ENCODE measurements around the gene DPH3. TPM values are rescaled to one million over a fixed set of nuclear protein-coding genes. Genes with fewer than 3 reads are reported as not detected.

The DPH3 gene
- total RNA-seq, 1 donor from 2014 or later = 10.9 TPM

GRCh38 chr3:16257309-16257708, 7.4 kb downstream of the DPH3 start:
- DNase-seq (ENCODE audit: low spot score) (no peak), ATAC-seq (no peak)

- no peak for DNase-seq (ENCODE audit: low spot score)
- ATAC-seq = no peak
These were observed 9.0 kb downstream of the DPH3 start for GRCh38 chr3:16255726-16256125.

- ATAC-seq = no peak
These were observed 9.4 kb downstream of the DPH3 start for GRCh38 chr3:16255326-16255725.

GRCh38 chr3:16254916-16255315, 9.8 kb downstream of the DPH3 start:
- ATAC-seq = no peak
- no peak for DNase-seq (ENCODE audit: low spot score)

More at GRCh38 chr3:16255326-16255725, 9.4 kb downstream of the DPH3 start:
- DNase-seq (ENCODE audit: low spot score) = no peak

- DNase-seq (ENCODE audit: low spot score) (peak; percentile 80), ATAC-seq (peak; percentile 87)
These were observed 11.1 kb downstream of the DPH3 start for GRCh38 chr3:16253601-16254000.

GRCh38 chr3:16252988-16253387, 11.8 kb downstream of the DPH3 start:
- DNase-seq (ENCODE audit: low spot score) (no peak), ATAC-seq (no peak)

GRCh38 chr3:16252243-16252978, 12.3 kb downstream of the DPH3 start:
- DNase-seq (ENCODE audit: low spot score) (no peak), ATAC-seq (no peak)

- no peak for ATAC-seq
- DNase-seq (ENCODE audit: low spot score) = no peak
These were observed 13.2 kb downstream of the DPH3 start for GRCh38 chr3:16251316-16252085.

GRCh38 chr3:16249886-16250285, 14.9 kb downstream of the DPH3 start:
- DNase-seq (ENCODE audit: low spot score) = no peak
- ATAC-seq = no peak

GRCh38 chr3:16249336-16249735, 15.4 kb downstream of the DPH3 start:
- ATAC-seq (no peak), DNase-seq (ENCODE audit: low spot score) (no peak)

- DNase-seq (ENCODE audit: low spot score) (no peak), ATAC-seq (no peak)
These were observed 16.2 kb downstream of the DPH3 start for GRCh38 chr3:16248556-16248955.

GRCh38 chr3:16247282-16248061, 17.3 kb downstream of the DPH3 start:
- ATAC-seq (peak; percentile 95), DNase-seq (ENCODE audit: low spot score) (peak; percentile 80)

- DNase-seq (ENCODE audit: low spot score) = no peak
- ATAC-seq = no peak
These were observed 19.1 kb downstream of the DPH3 start for GRCh38 chr3:16245609-16246008.

GRCh38 chr3:16243706-16244490, 20.8 kb downstream of the DPH3 start:
- ATAC-seq (no peak), DNase-seq (ENCODE audit: low spot score) (no peak)

GRCh38 chr3:16242177-16242576, 22.6 kb downstream of the DPH3 start:
- ATAC-seq (peak; percentile 12), DNase-seq (ENCODE audit: low spot score) (no peak)

GRCh38 chr3:16241225-16241624, 23.5 kb downstream of the DPH3 start:
- ATAC-seq = peak; percentile 50
- no peak for DNase-seq (ENCODE audit: low spot score)

- ATAC-seq = no peak
These were observed 24.3 kb downstream of the DPH3 start for GRCh38 chr3:16240229-16241023.

GRCh38 chr3:16239780-16240179, 25.0 kb downstream of the DPH3 start:
- DNase-seq (ENCODE audit: low spot score) = no peak
- ATAC-seq = no peak

More at GRCh38 chr3:16240229-16241023, 24.3 kb downstream of the DPH3 start:
- DNase-seq (ENCODE audit: low spot score) = no peak

- peak; percentile 73 for ATAC-seq
- peak; percentile 65 for DNase-seq (ENCODE audit: low spot score)
These were observed 25.5 kb downstream of the DPH3 start for GRCh38 chr3:16239086-16239770.
